Nephron progenitor cell (in vitro differentiated cells): Measurements from ENCODE around the gene SDCBP2.
"Not testable (repeated sequence)": the region's sequence is repeated elsewhere in the genome, so short reads cannot be mapped to it uniquely, and the experiment has no call there.

Experiments used
- DNase-seq: peaks from one replicate; pipeline ENCODE4 v3.0.0; 2021
- H3K27ac Mint-ChIP-seq: 2 replicates; pipeline ENCODE4 v1.8.0; 2021; ENCODE audit warnings: mild to moderate bottlenecking, moderate library complexity, mixed read lengths
- H3K27me3 Mint-ChIP-seq: 2 replicates; pipeline ENCODE4 v1.8.0; 2021; ENCODE audit warnings: mild to moderate bottlenecking, low read depth, mixed read lengths; ENCODE audit not compliant: poor library complexity
- H3K36me3 Mint-ChIP-seq: 2 replicates; pipeline ENCODE4 v1.8.0; 2021; ENCODE audit warnings: low read depth, mixed read lengths
- H3K4me1 Mint-ChIP-seq: 2 replicates; pipeline ENCODE4 v1.8.0; 2021; ENCODE audit warnings: mixed read lengths
- H3K4me3 Mint-ChIP-seq: 2 replicates; pipeline ENCODE4 v1.8.0; 2021; ENCODE audit warnings: mild to moderate bottlenecking, moderate library complexity, mixed read lengths
- H3K9me3 Mint-ChIP-seq: 2 replicates; pipeline ENCODE4 v1.8.0; 2021; ENCODE audit warnings: mild to moderate bottlenecking, moderate library complexity, mixed read lengths
- CTCF ChIP-seq: fragments of 200-600 bp; sonication (generic); IDR thresholded peaks from 2 replicates; pipeline ENCODE4 v1.5.0; 2021; ENCODE audit warnings: antibody characterized with exemption

Gene SDCBP2

GRCh38 chr20:1353956-1354355 is 25.0 kb upstream of the SDCBP2 start:
- peaks cover 96% of the 10 kb centered on the region for H3K36me3 Mint-ChIP-seq
- TF ChIP-seq CTCF: no peak
- DNase-seq: no peak
- no peaks in the 10 kb centered on the region for H3K27me3 Mint-ChIP-seq
- H3K9me3 Mint-ChIP-seq: peaks cover 76% of the 10 kb centered on the region
- no peaks in the 10 kb centered on the region for H3K4me1 Mint-ChIP-seq
- no peak overlapping the region for H3K27ac Mint-ChIP-seq
- no peak overlapping the region for H3K4me3 Mint-ChIP-seq

GRCh38 chr20:1346315-1346969 is 17.5 kb upstream of the SDCBP2 start:
- TF ChIP-seq CTCF: no peak
- peaks cover 83% of the 10 kb centered on the region for H3K36me3 Mint-ChIP-seq
- no peak overlapping the region for H3K4me3 Mint-ChIP-seq
- H3K4me1 Mint-ChIP-seq: peaks cover 11% of the 10 kb centered on the region
- H3K27ac Mint-ChIP-seq: no peak overlapping the region
- H3K9me3 Mint-ChIP-seq: peaks cover 63% of the 10 kb centered on the region
- no peak for DNase-seq
- peaks cover 3% of the 10 kb centered on the region for H3K27me3 Mint-ChIP-seq

GRCh38 chr20:1345756-1346093 is 16.8 kb upstream of the SDCBP2 start:
- Mint-ChIP-seq H3K27ac (no peak overlapping the region), H3K27me3 (peaks cover 3% of the 10 kb centered on the region), H3K9me3 (peaks cover 56% of the 10 kb centered on the region), H3K4me3 (no peak overlapping the region), H3K36me3 (peaks cover 76% of the 10 kb centered on the region), H3K4me1 (peaks cover 11% of the 10 kb centered on the region)
- no peak for DNase-seq
- no peak for TF ChIP-seq CTCF

- no peak for TF ChIP-seq CTCF
- peaks cover 71% of the 10 kb centered on the region for H3K36me3 Mint-ChIP-seq
- peaks cover 3% of the 10 kb centered on the region for H3K27me3 Mint-ChIP-seq
- H3K4me3 Mint-ChIP-seq: no peak overlapping the region
- peaks cover 11% of the 10 kb centered on the region for H3K4me1 Mint-ChIP-seq
- DNase-seq: no peak
- peaks cover 50% of the 10 kb centered on the region for H3K9me3 Mint-ChIP-seq
- H3K27ac Mint-ChIP-seq: no peak overlapping the region
Measured at GRCh38 chr20:1345030-1345755, 16.3 kb upstream of the SDCBP2 start.

- H3K27ac Mint-ChIP-seq, H3K27me3 Mint-ChIP-seq, H3K4me3 Mint-ChIP-seq, DNase-seq: not testable (repeated sequence)
- Mint-ChIP-seq H3K9me3 (peaks cover 34% of the 10 kb centered on the region), H3K36me3 (peaks cover 55% of the 10 kb centered on the region), H3K4me1 (peaks cover 11% of the 10 kb centered on the region)
Measured at GRCh38 chr20:1343446-1344124, 14.6 kb upstream of the SDCBP2 start.

- DNase-seq: no peak
- H3K4me1 Mint-ChIP-seq: peaks cover 11% of the 10 kb centered on the region
- H3K36me3 Mint-ChIP-seq: peaks cover 36% of the 10 kb centered on the region
- TF ChIP-seq CTCF: no peak
- peaks cover 16% of the 10 kb centered on the region for H3K9me3 Mint-ChIP-seq
- peaks cover 3% of the 10 kb centered on the region for H3K27me3 Mint-ChIP-seq
- H3K27ac Mint-ChIP-seq: peak overlapping the region; percentile 21
- no peak overlapping the region for H3K4me3 Mint-ChIP-seq
Measured at GRCh38 chr20:1341561-1342265, 12.8 kb upstream of the SDCBP2 start.
